GM18868 (cell line): ENCODE data around the gene RPL10A.
"Not testable (repeated sequence)": the region's sequence is repeated elsewhere in the genome, so short reads cannot be mapped to it uniquely, and the experiment has no call there.

ENCODE experiments used
- ATAC-seq: cut with Tn5 transposase; IDR thresholded peaks from one replicate; pipeline ENCODE4 v1.9.1; 2021; ENCODE audit warnings: mild to moderate bottlenecking, moderate library complexity; ENCODE audit not compliant: unreplicated experiment

The RPL10A gene

DNA sequence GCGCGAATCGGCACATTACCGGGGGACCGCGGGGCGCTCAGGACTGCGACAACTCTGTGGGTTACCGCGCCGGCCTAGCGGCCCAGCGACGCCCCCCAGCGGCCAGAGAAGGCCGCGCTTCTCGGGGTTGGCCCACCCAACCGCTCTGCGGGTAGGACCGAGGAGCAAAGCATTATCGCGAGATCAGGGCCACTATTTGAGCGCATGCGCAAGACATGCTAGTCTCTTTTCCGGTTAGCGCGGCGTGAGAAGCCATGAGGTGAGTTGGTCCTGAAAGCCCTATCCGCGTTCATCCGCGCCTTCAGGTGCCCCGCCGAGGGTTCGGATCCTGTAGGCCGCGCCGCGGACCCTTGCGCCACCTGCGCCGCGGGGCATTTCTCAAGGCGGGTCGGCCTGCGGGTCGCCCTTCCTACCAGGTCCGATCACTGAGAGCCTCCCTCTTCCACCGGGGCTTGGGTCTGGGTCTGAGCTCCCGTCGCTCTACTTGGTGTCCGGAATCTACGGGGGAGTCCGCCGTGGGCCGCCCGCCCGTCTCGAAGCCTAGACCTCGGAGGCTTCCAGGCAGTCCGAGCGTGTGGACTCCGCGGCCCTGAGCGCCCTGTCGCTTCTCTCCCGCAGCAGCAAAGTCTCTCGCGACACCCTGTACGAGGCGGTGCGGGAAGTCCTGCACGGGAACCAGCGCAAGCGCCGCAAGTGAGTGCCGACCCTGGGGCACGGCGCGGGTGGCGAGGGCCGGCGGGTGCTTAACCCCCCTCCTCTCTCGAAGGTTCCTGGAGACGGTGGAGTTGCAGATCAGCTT, at the start of gene RPL10A:
TSS of gene RPL10A (plus strand) at position 221 of the 799 bp plus-strand sequence. CDS start at position 255, 34 bp downstream.
- ATAC-seq = peak; percentile 81

GRCh38 chr6:35419417-35419816, 48.8 kb upstream of the RPL10A start:
- ATAC-seq = no peak

DNA sequence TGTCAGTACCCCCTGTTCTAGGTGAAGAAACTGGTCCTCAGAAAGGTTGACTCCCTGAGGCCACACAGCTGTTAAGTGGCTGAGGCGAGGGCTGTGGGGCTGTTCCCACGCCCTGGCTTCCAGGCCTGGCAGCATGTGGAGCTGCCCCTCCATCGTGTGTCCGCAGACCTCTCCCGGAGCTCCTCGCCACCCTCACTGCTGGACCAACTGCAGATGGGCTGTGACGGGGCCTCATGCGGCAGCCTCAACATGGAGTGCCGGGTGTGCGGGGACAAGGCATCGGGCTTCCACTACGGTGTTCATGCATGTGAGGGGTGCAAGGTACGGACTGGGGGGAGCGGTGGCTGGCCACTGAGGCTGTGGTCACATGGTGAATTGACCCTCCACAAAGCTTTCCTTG, 48.2 kb upstream of the RPL10A start:
- no peak for ATAC-seq

GRCh38 chr6:35425284-35425683, 42.9 kb upstream of the RPL10A start:
- ATAC-seq = no peak

DNA sequence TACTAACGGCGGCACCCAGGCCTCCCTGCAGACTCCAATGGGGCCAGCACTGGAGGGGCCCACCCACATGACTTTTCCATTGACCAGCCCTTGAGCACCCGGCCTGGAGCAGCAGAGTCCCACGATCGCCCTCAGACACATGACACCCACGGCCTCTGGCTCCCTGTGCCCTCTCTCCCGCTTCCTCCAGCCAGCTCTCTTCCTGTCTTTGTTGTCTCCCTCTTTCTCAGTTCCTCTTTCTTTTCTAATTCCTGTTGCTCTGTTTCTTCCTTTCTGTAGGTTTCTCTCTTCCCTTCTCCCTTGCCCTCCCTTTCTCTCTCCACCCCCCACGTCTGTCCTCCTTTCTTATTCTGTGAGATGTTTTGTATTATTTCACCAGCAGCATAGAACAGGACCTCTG, 42.1 kb upstream of the RPL10A start:
- no peak for ATAC-seq

GRCh38 chr6:35427435-35427834, 40.8 kb upstream of the RPL10A start:
- ATAC-seq = no peak

- ATAC-seq = no peak
These were observed 40.3 kb upstream of the RPL10A start for GRCh38 chr6:35427851-35428321.

DNA sequence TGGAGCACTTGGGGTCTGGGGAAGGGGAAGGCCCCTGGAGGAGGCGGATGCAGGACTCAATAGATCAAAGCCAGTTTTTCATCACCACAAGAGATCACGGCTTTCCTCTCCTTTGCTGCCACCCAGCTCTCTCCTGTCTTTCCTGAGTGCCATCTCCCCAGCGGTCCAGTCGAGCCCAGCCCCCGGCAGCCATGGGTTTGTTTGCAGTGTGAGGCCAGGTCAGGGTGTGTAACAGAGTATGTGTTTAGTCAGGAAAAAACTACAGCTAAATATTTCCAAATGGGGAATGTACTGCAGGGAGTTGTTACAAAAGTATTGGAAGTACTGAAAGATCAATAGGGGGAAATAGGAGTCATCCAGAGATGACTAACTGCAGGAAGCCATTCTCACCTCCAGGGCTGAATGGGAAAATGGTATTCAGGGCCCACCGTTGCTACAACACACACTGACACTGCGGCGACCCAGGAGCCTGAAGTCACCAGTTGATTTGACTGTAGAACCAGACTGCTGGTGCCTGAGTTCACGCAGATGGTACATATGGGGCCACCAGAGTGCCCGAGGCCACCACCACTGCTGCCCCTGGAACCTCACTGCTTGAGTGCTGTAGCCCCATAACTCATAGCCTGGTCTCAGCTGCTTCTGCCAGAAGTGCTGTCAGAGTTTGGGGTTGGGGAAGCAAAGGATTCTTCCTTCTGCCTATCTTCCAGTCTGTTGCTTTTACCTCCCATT, 39.6 kb upstream of the RPL10A start:
- ATAC-seq = no peak

DNA sequence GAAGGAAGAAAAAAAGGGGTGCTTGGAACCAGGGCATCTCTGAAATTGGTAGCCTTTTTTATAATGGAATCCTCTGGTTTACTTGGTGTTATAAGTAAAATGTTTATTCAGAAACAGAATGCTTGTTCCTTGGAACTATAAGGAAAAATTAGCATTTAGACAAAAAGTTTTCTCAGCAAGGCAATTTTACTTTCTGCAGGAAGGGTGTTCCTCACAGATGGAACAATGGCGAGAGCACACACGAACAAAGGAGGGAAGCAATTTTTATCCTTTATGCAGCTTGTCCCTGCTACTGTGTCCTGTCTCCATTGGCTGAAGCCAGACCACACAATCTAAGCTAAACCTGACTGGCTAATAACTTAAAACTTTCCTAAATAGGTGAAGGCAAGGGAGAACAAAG, 38.7 kb upstream of the RPL10A start:
- ATAC-seq = no peak

- ATAC-seq = no peak
These were observed 35.9 kb upstream of the RPL10A start for GRCh38 chr6:35432291-35432690.

DNA sequence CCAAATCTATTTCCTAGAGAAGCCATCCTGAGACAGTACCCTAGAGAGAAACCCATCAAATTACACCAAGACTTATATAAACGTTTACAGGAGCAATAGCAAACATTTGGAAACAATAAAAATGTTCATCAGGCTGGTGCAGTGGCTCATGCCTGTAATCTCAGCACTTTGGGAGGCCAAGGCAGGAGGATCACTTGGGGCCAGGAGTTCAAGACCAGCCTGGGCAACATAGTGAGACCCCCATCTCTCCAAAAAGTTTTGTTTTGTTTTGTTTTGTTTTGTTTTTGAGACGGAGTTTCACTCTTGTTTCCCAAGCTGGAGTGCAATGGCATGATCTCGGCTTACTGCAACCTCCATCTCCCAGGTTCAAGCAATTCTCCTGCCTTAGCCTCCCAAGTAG, 35.5 kb upstream of the RPL10A start:
- not testable (repeated sequence) for ATAC-seq

DNA sequence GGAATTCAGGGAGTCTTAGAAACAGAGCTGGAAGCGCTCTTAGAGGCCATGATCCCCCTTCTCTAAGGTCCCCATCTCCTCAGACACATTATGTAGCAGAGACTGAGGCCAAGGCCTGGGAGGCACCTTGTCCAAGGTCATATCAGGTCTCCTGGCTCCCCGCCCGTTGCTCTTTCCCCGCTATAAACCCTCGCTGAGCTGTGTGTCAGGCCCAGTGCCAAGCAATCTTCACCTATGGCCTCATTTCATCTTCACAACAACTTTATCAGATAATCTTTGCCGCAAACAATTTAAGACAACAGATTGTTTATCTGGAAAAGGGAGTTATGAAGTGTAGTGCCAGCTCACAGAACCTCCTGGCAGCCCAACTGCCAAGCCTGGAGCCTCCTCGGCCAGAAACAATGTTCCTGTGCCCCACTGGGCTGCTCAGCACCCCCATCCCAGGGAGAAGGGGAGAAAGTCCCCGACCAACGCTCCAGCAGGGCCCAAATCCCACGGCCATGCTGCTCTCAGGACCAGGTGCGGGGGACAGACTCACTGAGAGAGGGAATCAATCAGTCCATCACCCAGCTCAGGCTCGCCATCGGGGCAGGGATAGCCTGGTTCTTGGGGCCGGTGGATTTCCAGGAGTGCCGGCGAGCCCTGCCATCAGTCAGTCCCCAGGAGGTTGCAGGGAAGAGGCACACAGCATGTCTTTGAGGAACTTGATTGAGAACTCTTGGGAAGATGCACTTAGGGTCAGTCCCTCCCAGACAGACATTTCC, 32.9 kb upstream of the RPL10A start:
- ATAC-seq = no peak

GRCh38 chr6:35436071-35436857, 31.9 kb upstream of the RPL10A start:
- ATAC-seq = no peak

GRCh38 chr6:35438378-35439065, 29.7 kb upstream of the RPL10A start:
- ATAC-seq = not testable (repeated sequence)

DNA sequence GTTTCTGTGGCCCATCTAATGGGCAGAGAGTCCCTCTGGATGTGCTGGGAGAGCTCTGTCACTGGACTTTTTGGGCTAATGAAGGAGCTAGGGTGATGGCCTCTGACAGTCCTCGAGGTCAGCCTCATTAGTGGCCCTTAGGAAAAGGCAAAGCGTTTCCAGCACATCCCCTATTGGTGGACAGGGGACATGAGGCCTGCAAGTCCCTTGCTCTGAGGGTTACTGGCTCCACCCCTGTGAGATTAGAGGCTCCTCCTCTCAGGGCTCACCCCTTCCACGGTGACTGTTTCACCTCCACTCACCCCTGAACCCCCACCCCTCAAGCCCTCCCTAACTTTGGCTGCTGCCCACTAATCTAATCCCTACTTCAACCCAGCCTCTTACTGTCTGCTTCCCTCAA, 28.9 kb upstream of the RPL10A start:
- no peak for ATAC-seq

DNA sequence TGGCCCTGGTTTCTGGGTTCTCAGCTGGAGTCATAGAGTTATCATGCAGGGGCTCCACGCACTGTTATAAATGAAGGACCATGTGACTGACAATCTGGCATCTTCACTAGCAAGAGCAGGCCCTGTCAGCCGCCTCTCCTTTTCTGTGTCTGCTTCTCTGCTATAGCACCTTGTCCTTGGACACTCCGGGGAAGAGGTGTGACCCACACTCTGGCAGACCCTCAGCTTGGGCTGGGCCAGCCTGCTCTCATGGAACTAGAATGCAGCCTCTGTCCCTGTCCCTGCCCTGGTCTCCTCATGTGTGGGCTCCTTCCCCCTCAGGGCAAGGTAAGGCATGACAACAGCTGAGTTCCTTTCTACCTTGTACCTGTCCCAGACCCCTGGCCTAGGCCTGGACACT, 27.0 kb upstream of the RPL10A start:
- no peak for ATAC-seq

DNA sequence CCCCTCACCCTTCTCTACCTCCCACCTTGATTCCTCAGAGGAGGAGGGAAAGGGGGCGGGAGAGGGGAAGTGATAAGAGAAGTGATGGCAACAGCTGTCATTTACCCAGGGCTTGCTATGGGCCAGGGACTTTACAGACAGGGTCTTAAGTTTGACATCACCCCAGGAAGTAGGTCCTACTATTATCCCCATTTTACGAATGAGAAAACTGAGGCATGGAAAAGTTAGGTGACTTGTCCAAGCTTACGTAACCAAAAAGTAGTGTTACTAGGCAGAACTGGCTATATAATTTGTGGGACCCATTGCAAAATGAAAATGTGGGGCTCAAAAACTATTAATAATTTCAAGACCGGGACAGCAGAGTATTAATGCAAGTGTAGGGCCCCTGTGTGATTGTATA, 26.6 kb upstream of the RPL10A start:
- no peak for ATAC-seq

- ATAC-seq = no peak
These were observed 25.5 kb upstream of the RPL10A start for GRCh38 chr6:35442693-35443092.

DNA sequence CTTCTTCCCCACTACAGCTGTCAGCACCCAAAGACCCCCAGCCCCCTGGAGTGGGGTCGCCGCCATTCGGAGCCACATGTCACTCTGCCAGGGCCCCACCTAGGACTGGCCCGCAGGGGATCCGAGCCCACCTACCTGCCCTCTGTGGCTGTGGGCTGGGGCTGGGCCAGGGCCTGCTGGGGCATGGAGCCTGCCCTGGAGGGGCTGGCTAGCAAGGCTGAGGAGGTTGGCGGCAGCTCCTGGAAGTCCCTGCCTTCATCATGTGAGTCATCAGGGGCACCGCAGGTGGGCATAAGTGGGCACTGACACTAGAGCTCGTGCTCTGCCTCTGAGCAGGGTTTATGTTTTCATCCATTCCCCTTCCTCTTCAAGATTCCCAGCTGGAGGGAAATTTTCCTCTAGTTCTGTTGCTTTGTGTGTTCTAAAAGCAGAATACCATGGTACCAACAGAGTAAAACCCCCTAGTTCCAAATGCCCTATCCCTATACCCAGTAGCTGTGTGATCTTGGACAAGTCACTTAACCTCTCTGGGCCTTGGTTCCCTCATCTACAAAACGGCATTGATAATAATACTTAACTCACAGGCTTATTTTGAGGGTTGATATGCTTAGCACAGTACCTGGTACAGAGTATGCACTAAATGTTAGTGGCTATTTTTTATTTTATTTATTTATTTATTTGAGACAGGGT, 24.7 kb upstream of the RPL10A start:
- no peak for ATAC-seq
